NCI-H1048 (cell line): ENCODE measurements around the gene MACROD2.
"Not testable (repeated sequence)": the region's sequence is repeated elsewhere in the genome, so short reads cannot be mapped to it uniquely, and the experiment has no call there.

ENCODE experiments used
- DNase-seq: peaks from one replicate; lab custom pipeline; 2025; lab: John Stamatoyannopoulos, UW

The MACROD2 gene

DNA sequence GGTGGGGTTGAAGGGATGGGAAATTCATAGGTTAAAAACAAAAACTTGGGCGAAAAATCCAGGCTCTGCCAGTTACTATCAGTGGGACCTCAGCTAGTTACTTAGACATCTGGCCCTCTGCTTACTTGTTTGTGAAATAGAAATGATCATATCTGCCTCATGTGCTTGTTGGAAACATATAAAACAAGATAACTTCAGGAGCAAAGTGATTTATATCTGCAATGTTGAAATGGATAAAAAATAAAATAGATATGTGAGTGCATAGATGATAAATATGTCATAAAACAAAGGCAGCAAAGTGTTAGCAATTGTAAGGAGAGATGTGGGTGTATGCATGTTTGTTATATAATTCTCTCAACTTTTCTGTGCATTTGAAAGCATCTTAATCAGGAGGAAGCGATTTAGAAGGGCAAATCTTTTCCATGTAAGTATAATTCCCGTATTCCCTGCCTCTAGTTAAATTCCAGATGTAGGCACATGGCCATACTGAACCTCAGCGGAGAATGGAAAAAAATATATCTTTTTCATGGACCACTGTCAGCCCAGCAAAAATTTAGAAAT lies 921.1 kb downstream of the MACROD2 start:
- DNase-seq, result no peak

DNA sequence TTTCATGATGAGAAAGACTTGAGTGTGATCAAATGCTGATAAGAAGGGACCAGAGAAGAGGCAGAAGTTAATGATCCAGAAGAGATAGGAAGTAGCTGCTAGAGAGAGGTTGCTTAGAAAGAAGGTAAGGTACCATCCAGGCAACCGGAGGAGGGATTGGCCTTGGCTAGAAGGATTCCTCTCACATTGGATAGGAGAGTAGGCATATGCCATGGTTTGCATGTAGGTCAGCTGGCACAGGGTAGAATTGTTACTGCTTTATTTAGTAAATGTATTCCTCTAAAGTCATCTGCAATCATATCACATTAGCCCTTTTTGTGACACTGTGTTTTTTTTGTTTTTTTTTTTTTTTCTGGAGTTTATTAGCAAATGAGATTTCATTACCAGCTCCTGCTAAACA lies 923.0 kb downstream of the MACROD2 start:
- no peak for DNase-seq

DNA sequence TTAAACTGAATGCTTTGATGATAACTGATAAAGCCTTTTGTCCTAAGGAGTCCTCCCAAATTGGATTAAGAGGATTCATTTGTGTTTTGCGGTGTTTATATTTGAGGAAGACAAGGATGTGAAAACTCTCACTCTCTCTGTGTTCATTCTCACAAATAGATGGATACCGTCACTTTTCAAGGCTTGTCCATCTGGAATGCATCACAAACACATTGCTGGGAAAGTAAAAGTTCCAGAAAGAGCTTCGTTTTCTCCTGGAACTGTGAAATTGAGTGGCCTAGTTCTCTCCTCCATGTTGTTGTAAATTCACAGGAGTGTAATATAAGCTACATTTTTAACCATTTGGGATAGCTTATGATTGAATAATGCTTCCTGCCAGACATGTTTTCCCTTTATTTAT lies 923.7 kb downstream of the MACROD2 start:
- DNase-seq, result no peak

DNA sequence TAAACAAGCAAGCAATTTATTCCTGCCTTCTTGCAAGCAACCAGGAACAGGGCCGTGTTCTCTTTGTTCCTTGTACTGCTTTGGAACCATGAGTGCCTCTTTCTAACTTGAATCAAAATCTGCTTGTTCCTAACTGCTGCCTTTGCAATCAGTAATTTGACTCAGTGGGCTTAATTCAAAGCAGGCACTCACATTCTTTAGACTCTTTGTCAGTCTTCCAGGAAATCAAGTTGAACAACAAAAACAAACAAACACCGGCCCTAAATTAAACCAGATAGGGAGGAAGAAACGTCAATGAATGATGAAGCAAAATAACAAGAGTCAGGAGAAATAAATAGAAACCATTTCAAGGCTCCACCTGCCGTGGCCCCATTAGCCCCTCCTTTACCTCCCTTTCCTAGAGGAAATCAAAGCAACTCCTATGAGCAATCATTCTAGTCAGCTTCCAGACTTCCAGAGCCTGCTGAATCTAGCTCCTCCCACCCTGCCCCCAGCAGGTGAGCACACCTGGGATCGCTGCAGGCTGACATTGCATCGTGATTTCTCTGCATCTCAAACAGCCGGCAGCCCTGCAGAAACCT lies 924.3 kb downstream of the MACROD2 start:
- DNase-seq, result no peak

DNA sequence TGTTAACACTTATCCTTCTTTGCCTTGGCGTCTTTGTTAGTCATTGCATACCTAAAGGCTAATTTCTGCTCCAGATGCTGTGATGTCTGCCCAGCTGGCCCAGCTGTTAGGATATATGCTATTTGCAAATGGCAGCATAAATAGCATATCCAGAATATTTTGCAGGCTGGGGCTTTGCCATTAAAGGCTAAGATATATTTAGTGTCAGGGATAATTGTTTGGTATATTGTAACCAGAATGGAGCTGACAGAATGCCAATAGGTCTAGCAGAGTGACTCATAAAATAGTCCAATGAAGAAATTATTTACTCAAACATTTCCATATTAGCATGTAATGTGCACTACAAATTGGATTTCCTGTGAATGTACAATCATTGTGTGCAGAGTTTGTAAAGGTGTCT lies 926.2 kb downstream of the MACROD2 start:
- DNase-seq, result no peak

DNA sequence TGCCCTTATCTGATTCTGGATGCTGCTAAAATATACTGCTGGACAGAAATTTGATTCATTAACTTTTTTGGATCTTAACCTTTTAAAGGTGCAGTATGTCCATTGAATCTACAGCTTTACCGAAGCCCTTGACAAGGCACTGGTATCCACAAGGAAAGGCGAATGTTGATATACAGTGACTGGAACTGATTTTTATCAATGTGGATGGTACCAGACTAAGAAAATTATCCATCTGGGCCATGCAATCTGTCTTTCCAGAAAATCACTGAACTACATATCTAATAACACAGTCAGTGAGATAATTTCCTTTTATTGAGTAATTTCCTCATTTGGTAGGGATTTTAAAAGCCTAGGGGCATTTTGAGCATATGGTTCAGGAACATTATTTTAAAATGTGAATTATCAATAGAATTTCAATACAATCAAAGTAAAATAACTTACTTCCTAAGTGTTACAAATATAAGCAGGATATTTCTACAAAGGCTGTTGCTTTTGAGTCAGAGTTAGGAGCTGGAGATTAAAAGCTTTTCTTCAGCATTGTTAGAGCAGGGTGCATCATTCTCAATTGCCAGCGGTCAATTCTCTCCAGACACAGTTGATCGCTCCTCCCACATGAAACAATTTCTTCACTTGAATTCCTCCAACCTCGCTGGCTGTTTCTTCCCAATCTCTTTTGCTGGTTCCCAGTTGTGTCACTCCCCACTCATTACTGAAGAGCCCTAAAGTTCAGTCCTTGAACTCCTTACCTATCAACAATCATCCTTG lies 927.4 kb downstream of the MACROD2 start:
- DNase-seq, result no peak

DNA sequence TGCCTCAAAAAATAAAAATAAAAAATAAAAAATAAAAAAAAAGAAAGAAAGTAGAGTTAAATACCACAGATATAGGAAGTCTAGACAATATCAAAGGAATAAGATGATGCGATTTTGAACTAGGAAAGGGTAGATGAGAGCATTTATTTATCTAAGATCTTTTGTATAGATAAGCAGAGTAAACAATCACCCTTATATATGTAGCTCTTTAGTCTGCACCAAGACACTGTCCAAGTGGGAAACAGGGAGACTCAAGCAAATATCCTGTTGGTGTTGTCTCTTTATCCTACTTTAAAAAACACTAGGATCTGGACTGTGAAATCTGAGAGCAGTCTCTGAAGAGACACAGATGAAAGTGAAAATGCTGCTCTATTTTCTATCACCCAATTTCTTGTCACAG lies 929.1 kb downstream of the MACROD2 start:
- no peak for DNase-seq

DNA sequence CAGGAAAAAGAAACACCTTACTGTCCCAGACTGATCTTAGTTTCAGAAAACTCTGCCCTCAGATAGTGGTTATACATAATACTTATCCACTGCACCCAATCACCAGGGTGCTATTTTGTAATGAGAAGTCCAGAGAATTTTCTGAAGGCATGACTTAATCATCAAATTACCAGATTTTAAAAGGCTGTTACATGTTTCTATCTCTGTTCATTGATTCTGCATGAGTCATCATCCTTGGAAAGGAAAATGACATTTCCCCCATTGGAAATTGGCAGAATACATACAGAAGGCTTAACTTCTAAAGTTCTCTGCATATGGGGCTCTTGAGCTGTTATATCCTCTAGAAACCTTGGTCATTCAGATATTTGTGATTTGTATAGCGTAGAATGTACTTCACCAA lies 930.0 kb downstream of the MACROD2 start:
- no peak for DNase-seq

DNA sequence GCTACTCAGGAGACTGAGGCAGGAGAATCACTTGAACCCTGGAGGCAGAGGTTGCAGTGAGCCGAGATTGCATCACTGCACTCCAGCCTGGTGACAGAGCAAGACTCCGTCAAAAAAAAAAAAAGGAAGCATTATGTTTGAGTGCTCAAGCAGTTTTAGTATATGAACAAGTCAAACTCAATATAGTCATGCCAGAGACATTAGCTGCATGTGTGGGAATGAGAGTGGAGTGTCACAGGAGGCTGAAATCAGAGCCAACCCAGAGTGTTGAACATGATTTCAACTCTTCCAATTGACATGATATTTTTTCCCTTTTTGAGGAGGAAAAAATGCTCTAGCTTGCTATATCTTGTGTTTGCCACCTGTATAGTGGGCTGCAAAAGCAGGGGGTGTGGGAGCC lies 931.1 kb downstream of the MACROD2 start:
- not testable (repeated sequence) for DNase-seq

DNA sequence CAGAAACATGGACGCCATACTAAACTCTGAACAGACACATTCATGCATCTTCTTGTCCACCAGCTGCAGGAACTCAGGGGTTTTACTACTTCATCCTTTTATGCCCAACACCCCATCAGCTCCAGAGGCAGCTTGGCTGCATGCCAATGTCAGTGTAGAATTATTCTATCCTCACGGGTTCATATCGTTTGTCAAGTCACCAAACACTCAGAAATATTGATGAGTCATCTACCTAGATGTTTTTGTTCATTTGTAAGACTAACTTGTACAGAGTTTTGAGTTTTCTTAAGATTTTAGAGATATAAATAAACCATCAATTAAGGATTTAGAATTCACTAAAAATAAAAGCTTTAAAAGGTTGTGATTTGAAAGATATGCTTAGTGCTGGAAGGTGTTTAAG lies 932.8 kb downstream of the MACROD2 start:
- no peak for DNase-seq

DNA sequence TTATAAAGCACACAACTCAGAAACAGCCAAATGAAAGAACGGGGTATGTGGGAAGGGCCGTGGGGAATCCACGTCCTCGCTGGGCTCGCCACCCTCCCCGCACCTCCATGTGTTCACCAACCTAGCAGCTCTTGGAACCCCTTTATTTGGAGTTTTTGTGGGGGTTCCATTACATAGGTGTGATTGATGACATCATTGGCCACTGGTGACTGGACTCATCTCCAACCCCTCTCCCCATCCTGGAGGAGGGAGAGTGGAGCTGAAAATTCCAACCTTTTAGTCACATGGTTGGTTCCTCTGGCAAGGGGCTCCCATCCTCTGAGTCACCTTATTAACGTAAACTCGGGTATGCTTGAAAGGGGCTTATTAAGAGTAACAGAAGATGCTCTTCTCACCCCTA lies 934.1 kb downstream of the MACROD2 start:
- DNase-seq, result no peak

DNA sequence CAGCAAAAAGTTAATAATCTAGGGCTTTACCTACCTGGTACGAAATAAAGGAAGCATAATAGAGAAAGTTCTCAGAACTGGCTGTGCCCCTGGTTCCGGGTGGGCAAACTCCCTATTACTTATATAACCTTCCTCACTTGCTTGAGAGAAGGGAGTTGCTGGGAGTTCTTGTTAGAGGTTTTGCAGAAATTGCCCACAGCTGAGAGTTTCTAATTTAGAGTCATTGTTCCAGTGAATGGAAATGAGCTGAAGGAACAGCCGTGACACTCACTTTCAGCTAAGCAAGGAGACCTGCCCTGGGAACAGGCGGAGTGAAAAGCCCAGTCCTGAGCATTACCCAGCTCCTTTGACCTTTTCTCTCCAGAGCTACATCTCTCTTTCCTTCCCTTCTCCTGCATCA lies 936.7 kb downstream of the MACROD2 start:
- DNase-seq, result no peak

DNA sequence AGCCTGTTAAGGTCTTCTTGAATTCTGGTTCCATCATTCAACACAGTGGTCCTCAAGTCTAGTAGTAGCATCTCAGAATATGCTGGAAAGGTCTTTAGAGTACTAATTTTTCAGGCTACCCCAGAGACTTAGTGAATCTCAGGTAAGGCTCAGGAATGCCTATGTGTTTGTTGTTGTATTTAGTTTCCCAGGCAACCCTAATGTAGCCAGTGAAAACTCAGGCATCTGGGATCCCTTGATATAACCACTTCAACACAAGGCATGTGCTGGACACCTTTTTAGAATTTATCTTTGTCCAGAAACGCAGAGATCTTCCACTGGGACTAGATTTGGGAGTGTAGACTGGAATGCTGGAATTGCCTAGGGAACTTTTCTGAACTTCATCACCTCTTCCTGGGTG lies 940.0 kb downstream of the MACROD2 start:
- DNase-seq, result no peak

DNA sequence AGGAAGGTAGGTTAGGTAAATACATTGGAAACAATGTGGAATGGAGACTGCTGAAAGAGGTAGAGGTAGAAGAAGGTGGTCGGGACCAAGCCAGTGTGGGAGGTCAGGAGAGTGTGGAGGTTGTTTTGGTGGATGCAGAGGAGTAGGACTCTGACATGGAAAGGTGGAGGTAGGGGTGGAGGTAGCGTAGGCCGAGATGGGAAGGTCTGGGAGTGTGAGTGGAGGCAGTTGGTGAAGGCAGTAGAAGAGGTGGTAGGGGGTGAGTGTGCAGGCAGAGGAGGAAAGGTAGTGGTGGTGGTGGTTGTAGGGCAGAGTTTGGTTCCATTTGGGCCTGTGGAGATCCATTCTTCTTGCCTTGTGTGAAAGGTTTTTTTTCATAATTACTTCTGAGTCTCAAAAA lies 941.7 kb downstream of the MACROD2 start:
- no peak for DNase-seq

DNA sequence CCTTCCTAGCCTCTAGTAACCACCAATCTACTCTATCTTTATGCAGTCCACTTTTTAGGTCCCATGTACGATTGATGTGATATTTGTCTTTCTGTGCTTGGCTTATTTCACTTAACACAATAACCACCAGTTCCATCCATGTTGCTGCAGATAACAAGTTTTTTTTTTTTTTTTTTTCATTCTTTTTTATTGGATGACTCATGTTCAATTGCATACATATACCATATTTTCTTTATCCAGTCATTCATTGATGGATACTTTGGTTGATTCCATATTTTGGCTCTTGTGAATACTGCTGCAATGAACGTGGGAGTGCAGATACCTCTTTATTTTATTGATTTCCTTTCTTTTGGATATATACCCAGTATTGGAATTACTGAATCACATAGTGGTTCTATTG lies 942.5 kb downstream of the MACROD2 start:
- DNase-seq, result no peak

DNA sequence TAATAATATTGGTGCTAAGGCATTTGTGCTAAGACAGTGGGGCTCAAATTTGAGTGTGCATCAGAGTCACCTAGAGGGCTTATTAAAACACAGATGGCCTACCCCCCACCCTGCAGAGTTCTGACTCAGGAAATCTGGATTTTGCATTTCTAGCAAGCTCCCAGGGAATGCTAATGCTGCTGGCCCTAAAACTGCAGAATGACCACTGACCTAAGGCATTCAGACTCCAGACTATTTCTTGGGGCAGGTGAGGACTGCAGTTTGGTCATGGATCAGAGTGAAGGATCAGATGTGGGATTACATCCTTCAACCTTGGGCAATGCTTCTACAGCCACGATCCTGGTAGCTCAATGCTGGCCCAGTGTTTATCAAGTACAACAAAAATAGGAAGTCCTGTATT lies 952.2 kb downstream of the MACROD2 start:
- no peak for DNase-seq

DNA sequence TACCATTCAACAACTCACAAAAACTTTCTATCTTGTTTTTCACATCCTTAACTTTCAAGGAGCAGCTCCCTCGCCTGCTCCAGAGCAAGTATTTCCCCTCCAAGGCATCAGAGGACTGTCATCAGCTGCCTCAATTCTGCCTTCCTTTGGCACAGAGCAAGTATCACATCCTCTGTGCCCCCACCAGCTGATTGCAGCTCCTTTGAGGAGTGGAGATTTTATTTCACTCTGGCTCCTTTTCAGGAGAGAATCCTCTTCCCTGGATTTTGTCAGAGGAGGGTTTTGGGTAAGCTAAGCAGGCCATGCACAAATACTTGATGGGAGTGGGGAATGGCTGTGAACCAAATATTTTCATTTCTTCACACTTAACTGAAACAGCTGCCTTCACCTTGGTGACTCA lies 952.6 kb downstream of the MACROD2 start:
- DNase-seq, result no peak

DNA sequence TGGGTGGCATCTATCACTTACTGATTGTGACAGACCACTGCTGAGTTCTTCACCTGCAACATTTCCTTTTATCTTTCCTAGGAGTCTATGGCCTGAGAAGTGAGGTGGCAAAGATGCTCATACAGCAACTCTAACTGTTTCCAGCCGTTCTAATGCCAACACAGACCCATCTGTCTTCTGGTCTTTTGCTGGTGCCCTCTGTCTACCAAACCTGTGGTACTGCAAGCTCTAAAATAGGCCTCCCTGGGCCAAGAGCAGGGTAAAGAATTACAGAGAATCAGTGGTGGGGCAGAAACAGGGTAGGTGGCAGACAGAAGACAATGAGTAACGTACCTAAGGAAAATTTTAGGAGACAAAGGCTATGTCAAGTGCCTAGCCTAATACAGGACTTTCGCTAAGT lies 953.1 kb downstream of the MACROD2 start:
- no peak for DNase-seq

DNA sequence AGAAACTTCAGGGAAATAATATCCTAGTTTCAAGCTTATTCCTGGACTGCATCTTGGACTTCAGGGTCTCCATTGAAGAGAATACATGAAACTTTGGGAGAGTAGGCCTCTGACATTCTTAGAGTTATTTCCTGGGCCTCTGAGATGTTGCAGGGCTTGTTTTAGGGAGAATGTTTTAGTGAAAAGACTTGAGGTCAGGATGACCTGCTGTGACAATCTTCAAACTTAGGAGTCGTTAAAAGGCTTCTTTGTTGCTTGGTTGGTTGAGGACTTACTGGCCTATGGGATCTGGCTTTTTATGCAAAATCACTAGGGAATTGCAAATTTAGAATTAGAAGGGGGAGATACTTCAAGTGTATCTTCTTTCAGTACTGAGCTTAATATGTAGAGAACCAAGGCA lies 955.3 kb downstream of the MACROD2 start:
- no peak for DNase-seq

DNA sequence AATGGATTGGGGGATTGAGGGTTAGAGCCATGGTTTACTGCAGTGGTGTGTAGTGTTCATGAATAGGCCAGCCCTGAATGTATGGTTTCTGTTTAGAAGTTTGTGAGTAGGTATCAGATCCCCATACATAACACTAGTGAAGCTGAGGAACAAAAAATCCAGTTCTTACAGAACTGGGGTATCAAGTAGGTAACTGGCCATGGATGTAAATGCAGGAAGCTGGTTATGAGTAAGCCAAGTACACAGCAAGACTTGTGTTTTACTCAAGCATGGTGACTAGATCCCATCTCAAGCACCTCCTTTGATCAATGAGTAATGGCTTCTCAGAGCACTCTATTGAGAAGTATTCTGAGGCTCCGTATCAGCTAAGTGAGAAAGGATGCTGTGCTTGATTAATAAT lies 955.8 kb downstream of the MACROD2 start:
- no peak for DNase-seq

DNA sequence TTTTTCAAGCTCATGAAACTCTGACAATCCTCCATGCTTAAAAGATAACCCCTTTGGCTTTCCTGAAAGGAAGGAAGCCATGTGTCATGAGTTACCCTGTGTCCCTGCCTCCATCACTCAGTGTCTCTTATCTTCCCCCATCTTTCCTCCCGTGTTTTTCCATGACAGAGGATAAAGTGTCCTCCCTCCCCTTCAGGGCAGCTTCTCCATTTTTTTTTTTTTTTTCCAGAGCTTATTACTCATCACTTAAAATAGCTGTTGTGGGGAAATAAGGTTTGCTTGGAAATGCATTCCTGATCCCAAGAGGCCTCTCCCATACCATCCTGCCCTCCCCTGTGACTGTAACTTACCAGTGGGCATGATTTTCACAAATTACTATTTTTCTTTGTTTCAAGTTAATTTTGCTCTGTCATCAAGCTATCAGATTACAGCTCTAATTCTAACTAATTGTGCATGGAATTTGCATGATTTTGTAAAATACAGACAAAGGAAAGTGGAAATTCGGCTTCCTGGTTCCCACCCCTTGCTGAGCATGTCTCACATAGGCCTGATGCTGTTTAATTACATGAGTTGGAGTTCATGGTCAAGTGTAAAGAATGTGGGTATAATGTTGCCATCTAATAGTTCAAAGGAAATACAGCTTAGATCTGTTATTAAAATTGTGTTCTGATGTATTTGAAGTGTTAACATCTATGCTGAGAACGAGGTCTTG lies 956.5 kb downstream of the MACROD2 start:
- no peak for DNase-seq

DNA sequence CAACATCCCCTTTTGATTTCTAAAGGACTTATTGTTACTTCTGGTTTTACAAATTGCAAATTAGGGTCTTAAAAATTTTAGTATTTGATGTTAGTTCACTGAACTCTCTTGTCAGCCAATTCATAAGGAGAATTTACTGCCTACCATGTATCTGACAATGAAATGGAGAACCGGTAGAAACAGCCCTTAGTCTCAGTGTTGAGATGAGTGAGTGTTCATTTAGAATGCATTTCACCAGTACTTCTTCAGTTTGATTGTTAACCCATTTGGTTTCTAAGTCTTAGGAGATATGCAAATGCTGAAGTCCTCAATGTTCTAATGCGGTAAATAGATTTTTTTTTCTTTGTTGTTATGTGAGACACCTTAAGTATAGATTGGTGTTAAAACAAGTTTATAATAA lies 958.4 kb downstream of the MACROD2 start:
- no peak for DNase-seq

DNA sequence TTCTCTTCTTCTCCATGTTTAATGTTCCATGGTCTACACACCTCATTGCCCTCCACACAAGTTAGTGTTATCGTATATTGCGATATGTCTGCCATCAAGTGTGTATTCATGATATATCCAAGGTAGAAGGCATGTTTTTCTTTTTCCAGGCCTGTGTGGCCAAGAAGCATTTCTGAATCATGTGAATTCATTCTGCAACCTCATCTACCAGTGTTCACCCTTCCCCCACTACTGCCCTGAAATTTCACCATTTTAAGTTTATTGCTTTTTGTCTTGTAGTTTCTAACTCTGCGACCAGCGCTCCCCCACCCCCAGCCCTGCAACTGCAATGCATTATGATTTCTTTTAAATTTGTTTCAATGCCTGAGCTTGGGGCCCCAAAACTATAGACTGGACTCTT lies 960.1 kb downstream of the MACROD2 start:
- DNase-seq, result no peak
